NT2/D1 (cell line): Measurements from ENCODE around the gene CHCHD6.

Source experiments
- SUZ12 ChIP-seq: IDR thresholded peaks from 2 replicates; pipeline ENCODE4 v1.6.1; 2011; ENCODE audit not compliant: insufficient read length, insufficient read depth; ENCODE audit errors: extremely low read depth
- YY1 ChIP-seq: IDR thresholded peaks from 2 replicates; pipeline ENCODE4 v1.6.1; 2011; ENCODE audit not compliant: insufficient read length, insufficient read depth

DNA sequence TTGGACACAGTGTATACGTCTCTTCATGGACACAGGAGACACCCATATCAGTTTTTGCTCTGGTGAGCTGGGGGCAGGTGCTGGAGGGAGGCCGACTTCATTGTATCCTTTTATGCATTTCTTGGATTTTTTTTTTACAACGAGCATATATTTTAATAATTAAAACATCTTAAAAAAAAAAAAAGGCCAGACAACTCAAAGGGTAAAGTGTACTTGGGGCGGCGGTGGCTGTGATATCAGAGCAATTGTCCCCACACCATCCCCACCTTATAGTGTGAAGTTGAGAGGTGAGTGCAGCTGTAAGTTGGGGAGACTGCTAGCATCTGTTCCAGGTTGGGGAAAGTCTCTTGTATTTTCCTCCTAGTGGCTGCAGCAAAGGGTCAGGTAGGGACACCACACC lies 266.9 kb downstream of the CHCHD6 start:
- TF ChIP-seq YY1 = no peak
- no peak for TF ChIP-seq SUZ12
